ENCODE data around the gene TIGD4.
A peak's percentile ranks its signal among the peaks of the same experiment; 100 is the strongest.
"Not testable (repeated sequence)": the region's sequence is repeated elsewhere in the genome, so short reads cannot be mapped to it uniquely, and the experiment has no call there.

Gene TIGD4

DNA sequence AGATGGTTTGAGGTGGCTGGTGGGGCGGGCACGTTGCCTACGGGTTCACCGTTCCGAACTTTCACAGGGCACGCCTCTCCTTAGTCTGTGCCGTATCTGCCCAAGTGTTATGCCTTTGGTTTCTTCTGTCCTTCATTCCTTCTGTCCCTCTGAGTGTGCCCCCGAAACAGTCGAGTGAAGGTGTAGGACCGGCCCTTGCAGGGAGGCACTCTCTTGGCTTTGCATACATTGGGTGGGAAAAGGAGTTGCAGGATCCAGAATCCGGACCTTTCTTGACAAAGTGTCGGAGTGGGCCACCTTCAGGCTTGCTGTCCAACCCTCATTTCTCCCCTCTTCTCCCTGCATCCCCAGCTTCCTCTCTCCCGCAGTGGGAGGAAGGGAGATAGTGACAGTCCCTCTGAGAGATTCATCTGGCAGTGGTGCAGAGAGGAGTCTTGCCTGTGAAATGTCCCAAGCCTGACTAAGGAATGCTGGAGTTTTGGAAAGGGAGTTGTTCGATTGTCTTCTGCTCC is 793 bp upstream of the TIGD4 start:
- DNase-seq, result no peak

DNA sequence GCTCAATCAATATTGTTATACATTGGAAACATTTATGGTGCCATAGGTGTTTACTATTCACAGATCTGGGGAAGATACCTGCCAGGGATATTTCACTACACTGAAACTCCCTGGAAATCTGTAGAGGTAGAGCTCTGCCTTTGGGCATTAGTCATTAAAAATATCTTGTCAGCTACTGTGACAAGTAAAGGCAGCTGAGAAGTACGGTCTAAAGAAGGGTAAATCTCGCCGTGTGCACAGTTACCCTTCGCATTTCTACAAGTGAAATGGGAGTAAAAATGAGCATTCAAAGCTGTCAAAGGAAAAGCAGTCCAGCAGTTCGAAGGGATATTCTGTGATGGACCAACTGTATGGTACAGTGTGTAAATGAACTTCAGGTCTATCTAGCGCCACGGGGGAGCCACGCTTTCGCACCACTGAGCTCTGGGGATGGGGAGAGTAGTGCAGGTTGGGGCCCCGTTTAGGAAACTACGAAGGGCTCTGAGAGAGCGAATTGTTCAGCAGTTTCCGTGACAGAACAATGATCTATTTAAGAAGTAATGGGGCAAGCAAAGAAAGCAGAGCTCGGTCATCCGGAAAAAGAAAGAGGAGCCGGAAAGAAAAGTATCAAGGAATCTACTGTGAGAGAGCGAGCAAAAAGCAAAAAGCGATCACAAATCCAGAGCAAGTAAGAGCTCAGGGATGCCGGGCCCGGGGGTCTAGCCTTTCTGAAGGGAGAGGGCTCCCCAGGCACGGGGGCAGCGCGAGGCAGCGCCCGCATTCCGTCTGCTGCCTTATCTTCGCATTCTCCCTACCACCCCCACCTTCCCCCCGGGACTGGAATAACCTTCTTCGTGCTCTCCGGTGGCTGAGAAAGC is 646 bp downstream of the TIGD4 start:
- DNase-seq, result peak; percentile 42 to 49

- no peak for DNase-seq
These were observed 2.0 kb downstream of the TIGD4 start for GRCh38 chr4:152777488-152777887.

DNA sequence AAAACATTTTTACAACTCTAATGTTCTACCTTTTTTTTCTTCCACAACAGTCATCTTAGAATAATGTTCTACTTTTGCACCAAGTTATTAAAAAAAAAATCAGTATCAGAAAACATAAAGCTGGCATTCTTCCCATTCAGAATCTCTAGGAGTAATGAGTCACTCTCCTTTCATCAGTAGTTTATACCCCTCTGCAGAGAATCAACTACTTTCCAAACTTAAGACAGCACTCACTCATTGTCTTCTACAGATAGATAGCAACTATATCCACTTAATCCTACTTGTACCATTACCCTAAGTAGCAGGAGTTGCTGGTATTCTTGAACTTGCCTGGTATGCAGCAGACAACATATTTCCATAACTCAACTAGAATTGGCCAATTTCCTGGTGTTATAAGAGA is 3.2 kb downstream of the TIGD4 start:
- no peak for DNase-seq

DNA sequence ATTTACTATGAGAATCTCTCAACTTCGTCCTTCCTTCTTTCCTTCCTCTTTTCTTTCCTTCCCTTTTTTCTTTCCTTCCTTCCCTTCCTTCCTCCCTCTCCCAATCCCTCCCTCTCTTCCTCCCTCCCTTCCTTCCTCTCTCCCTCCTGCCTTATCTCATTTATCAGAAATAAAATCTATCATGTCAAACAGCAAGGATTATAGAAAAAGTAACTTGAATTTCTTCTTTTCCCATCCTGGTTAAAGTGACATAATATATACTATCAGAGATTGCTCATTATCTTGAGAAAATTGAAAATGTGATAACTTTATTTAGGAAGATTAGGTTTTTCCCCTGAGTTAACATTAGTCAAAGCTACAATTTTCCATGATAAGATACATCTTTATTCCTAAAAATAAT is 5.6 kb downstream of the TIGD4 start:
- no peak for DNase-seq

DNA sequence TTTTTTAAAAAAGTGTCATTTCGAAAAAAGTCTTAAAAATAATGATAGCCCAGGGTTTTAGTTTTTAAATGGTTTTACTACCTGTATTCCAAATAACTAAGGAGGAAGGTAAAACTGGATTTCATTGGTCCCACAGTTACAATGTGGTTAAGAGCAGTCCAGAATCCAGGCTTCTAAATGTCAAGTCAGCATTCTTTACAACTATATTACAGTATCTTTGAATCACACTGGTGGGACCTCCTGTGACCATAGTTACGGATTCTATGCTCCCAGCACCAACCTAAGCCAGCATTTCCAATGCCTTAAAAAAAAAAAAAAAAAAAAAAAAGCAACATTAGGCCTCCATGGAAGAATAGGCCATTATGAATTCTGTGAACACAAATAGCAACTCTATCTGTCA is 6.2 kb downstream of the TIGD4 start:
- no peak for DNase-seq

- no peak for DNase-seq
These were observed 7.6 kb downstream of the TIGD4 start for GRCh38 chr4:152771741-152772533.

GRCh38 chr4:152765069-152765737 is 14.3 kb downstream of the TIGD4 start:
- DNase-seq, result not testable (repeated sequence)

- no peak for DNase-seq
These were observed 15.7 kb downstream of the TIGD4 start for GRCh38 chr4:152763796-152764195.

- no peak for DNase-seq
These were observed 30.9 kb downstream of the TIGD4 start for GRCh38 chr4:152748619-152749018.

DNA sequence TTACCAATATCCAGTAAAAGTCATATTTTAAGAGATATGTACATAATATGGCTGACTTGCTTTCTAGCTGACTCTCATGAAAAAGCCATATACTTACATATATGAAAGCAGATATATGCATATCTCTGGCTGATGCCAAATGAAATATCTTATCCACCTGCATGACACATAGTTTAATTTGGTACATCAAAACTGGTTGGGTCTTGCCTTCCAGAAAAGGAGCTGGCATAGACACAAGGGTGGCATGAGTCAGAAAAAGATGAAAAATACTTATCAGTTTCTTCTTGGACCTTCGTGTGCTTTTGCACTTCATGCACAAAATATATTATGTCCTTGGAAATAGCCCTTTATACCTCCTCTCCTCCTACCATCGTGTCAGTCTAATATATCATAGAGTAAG is 32.1 kb downstream of the TIGD4 start:
- DNase-seq, result no peak

GRCh38 chr4:152738827-152739226 is 40.7 kb downstream of the TIGD4 start:
- DNase-seq, result no peak

DNA sequence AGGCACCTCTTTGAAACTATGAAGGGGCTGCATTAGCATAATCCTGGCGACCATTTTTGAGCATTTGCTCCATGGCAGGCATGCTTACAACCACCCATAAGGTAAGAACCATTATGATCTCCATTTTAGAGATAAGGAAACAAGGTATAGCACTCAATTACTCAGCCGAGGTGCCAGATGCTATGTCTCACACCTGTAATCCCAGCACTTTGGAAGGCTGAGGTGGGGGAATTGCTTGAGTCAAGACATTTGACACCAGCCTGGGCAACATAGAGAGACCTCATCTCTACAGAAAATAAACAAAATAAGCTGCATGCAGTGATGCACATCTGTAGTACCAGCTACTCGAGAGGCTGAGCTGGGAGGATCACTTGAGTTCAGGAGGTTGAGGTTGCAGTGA is 43.6 kb downstream of the TIGD4 start:
- DNase-seq, result no peak

DNA sequence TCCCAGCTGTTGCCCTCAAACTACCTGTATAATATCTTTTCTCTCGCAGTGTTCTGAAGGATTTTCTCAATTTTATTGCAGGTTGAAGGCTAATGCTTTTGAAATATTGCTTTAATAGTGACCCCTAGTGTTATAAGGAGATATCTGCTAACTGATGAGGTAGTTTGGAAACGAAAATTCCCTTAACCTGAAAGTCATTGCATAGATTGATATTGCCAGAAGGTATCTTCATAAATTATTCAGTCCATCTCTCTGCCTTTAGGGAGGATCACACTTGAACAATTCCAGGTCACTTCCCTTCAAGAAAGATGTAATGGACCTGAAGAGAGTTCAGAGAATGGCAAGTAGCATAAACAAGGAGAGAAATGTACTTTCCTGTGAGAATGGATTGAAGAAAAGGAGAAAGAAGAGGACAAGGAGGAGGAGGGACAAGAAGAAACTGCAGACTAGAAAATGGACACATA is 44.1 kb downstream of the TIGD4 start:
- DNase-seq, result no peak

- no peak for DNase-seq
These were observed 44.9 kb downstream of the TIGD4 start for GRCh38 chr4:152734699-152735050.

DNA sequence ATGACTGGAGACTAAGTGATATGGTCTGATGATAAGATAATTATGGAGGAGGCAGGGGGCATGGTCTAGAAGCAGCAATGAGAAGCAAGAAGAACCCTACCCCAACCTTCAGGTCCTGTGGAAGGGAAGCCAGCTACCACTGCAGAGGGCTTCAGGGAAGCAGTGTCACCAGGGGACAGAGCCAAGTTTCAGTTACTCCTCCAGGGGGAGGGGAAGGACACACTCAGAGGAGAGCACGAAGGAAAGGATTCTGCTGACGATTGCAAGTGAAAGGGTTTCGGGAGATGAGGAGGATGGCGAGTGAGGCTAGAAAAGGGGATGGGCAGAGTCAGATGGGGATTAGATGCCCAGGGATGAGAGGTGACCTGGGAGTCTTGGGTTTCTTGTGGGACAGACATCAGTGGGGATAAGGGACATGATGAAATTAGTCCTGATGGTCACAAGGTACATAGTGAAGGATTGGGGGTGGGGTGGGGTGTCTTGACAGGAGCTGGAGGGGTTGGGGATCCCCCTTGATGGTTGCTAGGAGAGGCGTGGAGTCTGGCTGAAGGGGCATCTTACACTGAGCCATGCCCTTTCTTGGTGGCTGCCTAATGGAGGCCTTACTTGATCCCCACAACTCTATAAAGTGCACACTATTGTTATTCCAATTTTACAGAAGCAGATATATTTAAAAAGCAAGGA is 45.4 kb downstream of the TIGD4 start:
- DNase-seq, result no peak

DNA sequence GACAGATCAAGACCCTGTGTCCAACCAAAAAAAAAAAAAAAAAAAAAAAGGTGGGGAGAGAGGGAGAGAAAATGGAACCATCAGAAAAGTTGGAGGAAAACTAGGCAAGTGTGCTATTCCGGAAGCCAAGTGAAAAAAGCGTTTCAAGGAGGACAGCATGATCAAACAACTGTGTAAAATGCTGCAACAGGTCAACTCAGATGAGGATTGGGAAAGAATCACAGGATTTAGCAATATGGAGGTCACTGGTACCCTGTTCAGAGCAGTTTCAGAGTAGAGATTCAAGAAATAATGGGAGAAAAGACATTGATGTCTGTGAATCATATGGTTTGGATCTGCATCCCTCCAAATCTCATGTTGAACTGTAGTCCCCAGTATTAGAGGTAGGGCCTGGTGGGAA is 47.5 kb downstream of the TIGD4 start:
- no peak for DNase-seq

GRCh38 chr4:152729466-152729865 is 50.1 kb downstream of the TIGD4 start:
- no peak for DNase-seq

DNA sequence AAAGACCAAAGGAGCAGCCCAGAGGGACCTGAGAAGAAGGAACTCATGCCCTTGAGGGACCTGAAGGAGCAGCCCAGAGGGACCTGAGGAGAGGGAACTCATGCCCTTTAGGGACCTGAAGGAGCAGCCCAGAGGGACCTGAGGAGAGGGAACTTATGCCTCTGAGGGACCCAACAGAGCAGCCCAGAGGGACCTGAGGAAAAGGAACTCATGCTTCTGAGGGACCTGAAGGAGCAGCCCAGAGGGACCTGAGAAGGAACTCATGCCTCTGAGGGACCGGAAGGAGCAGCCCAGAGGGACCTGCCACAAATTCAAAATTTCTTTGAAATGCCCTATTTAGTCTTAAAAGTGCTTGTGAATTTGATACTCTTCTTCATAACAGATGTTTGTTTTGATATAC is 51.2 kb downstream of the TIGD4 start:
- DNase-seq, result no peak

DNA sequence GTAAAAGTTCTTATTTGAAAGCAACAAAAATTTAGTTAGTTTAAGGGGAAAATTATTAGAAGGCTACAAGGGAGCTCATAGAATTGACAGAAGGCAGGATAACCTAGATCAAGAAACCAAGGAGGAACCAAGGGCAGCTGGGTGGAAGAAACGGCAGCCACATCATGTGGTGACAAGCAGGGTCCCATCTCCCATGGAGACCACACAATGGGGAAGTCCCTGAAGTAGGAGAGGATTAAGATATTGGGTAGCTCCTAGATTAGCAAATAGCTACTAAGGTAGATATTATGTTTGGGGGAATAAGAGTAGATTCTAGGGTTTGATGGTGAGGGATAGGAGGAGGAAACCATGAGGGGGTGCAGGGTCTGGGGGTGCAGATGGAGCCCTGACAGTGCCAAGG is 51.7 kb downstream of the TIGD4 start:
- no peak for DNase-seq

DNA sequence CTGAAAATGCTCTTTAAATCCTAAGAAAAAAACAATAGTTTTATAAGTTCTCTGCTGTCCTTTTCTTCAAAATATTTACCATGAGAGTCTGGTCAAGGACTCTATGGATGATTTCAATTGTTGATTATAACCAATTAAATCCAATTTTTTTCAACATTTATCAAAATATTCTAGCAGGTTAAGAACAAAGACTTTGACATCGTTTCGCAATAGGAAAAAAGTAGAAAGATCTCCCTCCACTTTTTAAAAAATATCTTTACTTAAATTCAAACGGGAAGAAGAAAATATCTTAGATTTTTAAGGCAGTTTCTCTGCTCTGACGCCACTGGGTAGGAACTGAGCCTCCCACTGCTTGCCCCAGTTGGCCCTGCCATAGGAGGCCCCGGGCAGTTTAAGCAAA is 55.0 kb downstream of the TIGD4 start:
- DNase-seq, result no peak

DNA sequence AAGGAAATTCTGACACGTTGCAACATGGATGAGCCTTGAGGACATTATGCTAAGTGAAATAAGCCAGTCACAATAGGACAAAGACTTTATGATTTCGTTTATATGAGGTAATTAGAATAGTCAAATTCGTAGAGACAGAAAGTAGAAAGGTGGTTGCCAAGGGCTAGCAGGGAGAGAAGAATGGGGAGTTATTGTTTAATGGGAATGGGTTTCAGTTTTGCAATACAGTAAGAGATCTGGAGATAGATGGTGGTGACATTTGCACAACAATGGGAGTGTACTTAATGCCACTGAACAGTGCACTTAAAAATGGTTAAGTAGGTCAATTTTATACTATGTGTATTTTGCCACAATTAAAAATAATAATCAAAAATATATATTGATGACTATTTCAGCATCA is 56.3 kb downstream of the TIGD4 start:
- no peak for DNase-seq
